ENCODE results near the gene WDR70.

DNA sequence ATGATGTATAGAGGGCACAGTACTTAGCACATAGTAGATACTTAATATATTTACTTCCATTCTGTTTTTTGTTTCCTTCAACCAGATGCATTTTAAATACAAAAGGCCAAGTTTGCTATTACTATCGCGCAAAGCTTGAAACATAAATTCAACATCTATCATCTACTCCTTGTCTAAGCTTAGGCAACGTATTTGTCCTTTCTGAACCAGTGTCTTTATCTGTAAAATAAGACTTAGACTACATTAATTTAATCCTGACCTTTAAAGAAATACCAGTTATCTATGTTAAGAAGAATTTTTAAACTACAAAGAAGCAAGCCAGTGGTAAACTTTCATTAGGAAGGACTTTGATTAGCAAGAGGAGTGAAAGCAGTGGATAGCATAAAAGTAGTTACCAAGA lies 173.0 kb downstream of the WDR70 start:
- no peak for TF ChIP-seq CTCF (conservative IDR thresholded peaks at IDR 0.05; ENCODE audit: low read length)
- TF ChIP-seq EZH2phosphoT487 (IDR thresholded peaks at IDR 0.05; ENCODE audit: borderline replicate concordance): no peak

All from Loucy (cell line).